ENCODE data around the gene TRAPPC2. TPM values are rescaled to one million over a fixed set of nuclear protein-coding genes. Genes with fewer than 3 reads are reported as not detected.

TRAPPC2 gene
- total RNA-seq, 1 experiment from 2014 or later: 11.4 TPM

DNA sequence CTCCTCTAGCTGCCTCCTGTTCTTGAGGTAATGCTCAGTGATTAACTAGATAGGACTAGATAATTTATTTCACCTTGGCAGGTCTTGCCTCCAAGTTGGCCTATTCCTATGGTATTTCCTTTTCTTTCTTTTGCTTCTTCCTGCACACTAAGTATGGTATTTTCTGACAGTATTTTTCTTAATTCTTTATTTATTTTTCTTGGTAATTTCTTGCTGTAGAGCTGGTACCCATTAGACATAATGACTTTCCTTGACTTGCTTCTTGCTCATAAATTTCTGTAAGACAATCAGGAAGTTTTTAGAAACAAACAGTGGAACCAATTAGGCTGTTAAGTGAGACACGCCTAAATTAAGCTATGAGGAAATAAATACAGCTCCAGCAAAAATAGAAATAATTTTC, 36.0 kb downstream of the TRAPPC2 start:
- no peak for DNase-seq (ENCODE audit: low read depth, low spot score)
- Histone ChIP-seq H3K4me1 (ENCODE audit: control insufficient read depth, insufficient read depth, low read length) (peaks cover 3% of the 10 kb centered on the region; the same call in 1 of the 2 replicates), H3K27me3 (ENCODE audit: control insufficient read depth, insufficient read depth, low read length) (no peaks in the 10 kb centered on the region), H3K36me3 (ENCODE audit: control insufficient read depth, insufficient read depth, low read length) (no peaks in the 10 kb centered on the region), H3K9me3 (ENCODE audit: control insufficient read depth, insufficient read depth, low read depth, low read length) (no peaks in the 10 kb centered on the region), H3K4me3 (ENCODE audit: low read depth in 2 of 2, low read length in 2 of 2) (no peak overlapping the region), H3K27ac (ENCODE audit: low read length) (no peak overlapping the region)
- ChIA-PET POLR2A (interaction anchor here (0.6 kb wide), 1 partner anchor 1297 kb away, joined by 9 read pairs; no protein-coding TSS in a partner anchor), CTCF (interaction anchor here (0.6 kb wide), 1 partner anchor 9 kb away, joined by 6 read pairs; the partner anchor contains the start of gene RAB9A)
- intact Hi-C loops (cut with micrococcal nuclease; ENCODE audit: unreplicated experiment) (no loop called here), in situ Hi-C loops (cut with HindIII; ENCODE audit: low pct_unique_long_range_greater_than_20kb, low sequenced_read_pairs) (no loop called here)
- no peak for ATAC-seq
- no TSS peak for BruUV-seq (replicated peaks)
- TF ChIP-seq POLR2AphosphoS5 (IDR thresholded peaks at IDR 0.05; ENCODE audit: low read depth, low read length) (no peak), TCF7L2 (IDR thresholded peaks at IDR 0.05; ENCODE audit: low read depth, low read length) (no peak), SIN3A (IDR thresholded peaks at IDR 0.05; ENCODE audit: borderline replicate concordance, insufficient read depth, low read depth, low read length) (no peak)
- TF ChIP-seq, protein P1, sequence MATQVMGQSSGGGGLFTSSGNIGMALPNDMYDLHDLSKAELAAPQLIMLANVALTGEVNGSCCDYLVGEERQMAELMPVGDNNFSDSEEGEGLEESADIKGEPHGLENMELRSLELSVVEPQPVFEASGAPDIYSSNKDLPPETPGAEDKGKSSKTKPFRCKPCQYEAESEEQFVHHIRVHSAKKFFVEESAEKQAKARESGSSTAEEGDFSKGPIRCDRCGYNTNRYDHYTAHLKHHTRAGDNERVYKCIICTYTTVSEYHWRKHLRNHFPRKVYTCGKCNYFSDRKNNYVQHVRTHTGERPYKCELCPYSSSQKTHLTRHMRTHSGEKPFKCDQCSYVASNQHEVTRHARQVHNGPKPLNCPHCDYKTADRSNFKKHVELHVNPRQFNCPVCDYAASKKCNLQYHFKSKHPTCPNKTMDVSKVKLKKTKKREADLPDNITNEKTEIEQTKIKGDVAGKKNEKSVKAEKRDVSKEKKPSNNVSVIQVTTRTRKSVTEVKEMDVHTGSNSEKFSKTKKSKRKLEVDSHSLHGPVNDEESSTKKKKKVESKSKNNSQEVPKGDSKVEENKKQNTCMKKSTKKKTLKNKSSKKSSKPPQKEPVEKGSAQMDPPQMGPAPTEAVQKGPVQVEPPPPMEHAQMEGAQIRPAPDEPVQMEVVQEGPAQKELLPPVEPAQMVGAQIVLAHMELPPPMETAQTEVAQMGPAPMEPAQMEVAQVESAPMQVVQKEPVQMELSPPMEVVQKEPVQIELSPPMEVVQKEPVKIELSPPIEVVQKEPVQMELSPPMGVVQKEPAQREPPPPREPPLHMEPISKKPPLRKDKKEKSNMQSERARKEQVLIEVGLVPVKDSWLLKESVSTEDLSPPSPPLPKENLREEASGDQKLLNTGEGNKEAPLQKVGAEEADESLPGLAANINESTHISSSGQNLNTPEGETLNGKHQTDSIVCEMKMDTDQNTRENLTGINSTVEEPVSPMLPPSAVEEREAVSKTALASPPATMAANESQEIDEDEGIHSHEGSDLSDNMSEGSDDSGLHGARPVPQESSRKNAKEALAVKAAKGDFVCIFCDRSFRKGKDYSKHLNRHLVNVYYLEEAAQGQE (IDR thresholded peaks at IDR 0.05; ENCODE audit: insufficient read depth in 1 of 2, low read depth in 2 of 2, low read length in 1 of 2): no peak
- TF ChIP-seq, protein P2, sequence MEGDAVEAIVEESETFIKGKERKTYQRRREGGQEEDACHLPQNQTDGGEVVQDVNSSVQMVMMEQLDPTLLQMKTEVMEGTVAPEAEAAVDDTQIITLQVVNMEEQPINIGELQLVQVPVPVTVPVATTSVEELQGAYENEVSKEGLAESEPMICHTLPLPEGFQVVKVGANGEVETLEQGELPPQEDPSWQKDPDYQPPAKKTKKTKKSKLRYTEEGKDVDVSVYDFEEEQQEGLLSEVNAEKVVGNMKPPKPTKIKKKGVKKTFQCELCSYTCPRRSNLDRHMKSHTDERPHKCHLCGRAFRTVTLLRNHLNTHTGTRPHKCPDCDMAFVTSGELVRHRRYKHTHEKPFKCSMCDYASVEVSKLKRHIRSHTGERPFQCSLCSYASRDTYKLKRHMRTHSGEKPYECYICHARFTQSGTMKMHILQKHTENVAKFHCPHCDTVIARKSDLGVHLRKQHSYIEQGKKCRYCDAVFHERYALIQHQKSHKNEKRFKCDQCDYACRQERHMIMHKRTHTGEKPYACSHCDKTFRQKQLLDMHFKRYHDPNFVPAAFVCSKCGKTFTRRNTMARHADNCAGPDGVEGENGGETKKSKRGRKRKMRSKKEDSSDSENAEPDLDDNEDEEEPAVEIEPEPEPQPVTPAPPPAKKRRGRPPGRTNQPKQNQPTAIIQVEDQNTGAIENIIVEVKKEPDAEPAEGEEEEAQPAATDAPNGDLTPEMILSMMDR (IDR thresholded peaks at IDR 0.05): no peak

DNA sequence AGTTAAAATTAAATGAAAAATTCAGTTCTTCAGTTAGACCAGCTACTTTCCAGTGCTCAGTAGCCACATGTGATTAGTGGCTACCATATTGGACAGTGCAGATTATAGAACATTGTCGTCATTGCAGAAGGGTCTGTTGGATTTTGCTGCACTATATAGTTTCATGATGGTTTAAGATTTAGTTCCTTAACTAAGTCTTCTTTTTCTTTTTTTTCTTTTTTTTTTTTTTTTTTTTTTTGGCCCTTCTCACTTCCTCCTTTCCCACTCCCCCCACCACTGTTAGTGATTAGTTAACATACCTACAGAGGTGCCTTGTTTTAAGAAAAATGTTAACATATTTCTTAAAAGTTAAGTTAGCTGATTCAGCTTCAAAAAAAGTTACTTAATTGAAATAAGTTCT, 36.4 kb downstream of the TRAPPC2 start:
- CTCF ChIA-PET: no interaction called here
- in situ Hi-C loops (cut with HindIII; ENCODE audit: low pct_unique_long_range_greater_than_20kb, low sequenced_read_pairs): no loop called here
- TF ChIP-seq SIN3A (IDR thresholded peaks at IDR 0.05; ENCODE audit: borderline replicate concordance, insufficient read depth, low read depth, low read length): no peak
- no peak for TF ChIP-seq POLR2AphosphoS5 (IDR thresholded peaks at IDR 0.05; ENCODE audit: low read depth, low read length)
- TF ChIP-seq, protein P1 (IDR thresholded peaks at IDR 0.05; ENCODE audit: insufficient read depth in 1 of 2, low read depth in 2 of 2, low read length in 1 of 2): no peak
- TF ChIP-seq, protein P2 (IDR thresholded peaks at IDR 0.05): no peak
- no peak for TF ChIP-seq TCF7L2 (IDR thresholded peaks at IDR 0.05; ENCODE audit: low read depth, low read length)

More for the DNA sequence above, 36.4 kb downstream of the TRAPPC2 start:
- H3K36me3 ChIP-seq (ENCODE audit: control insufficient read depth, insufficient read depth, low read length): no peaks in the 10 kb centered on the region
- H3K27me3 ChIP-seq (ENCODE audit: control insufficient read depth, insufficient read depth, low read length): no peaks in the 10 kb centered on the region
- H3K4me3 ChIP-seq (ENCODE audit: low read depth in 2 of 2, low read length in 2 of 2): no peak overlapping the region
- intact Hi-C loops (cut with micrococcal nuclease; ENCODE audit: unreplicated experiment): no loop called here
- no TSS peak for BruUV-seq (replicated peaks)
- DNase-seq (ENCODE audit: low read depth, low spot score): no peak
- POLR2A ChIA-PET: no interaction called here
- no peaks in the 10 kb centered on the region for H3K9me3 ChIP-seq (ENCODE audit: control insufficient read depth, insufficient read depth, low read depth, low read length)
- ATAC-seq: no peak
- peaks cover 3% of the 10 kb centered on the region; the same call in 1 of the 2 replicates for H3K4me1 ChIP-seq (ENCODE audit: control insufficient read depth, insufficient read depth, low read length)
- no peak overlapping the region for H3K27ac ChIP-seq (ENCODE audit: low read length)

Measured in Panc1 (cell line).